GM12864 (cell line): ENCODE measurements around the gene MRI1.
"Not testable (repeated sequence)": the region's sequence is repeated elsewhere in the genome, so short reads cannot be mapped to it uniquely, and the experiment has no call there.

Source experiments
- DNase-seq: peaks from one replicate; pipeline ENCODE4 v3.0.0-alpha.2; 2011; ENCODE audit warnings: low read depth
- H3K4me3 ChIP-seq: 2 replicates; pipeline ENCODE4 v1.5.1; 2011; ENCODE audit warnings: mild to moderate bottlenecking, low read depth, low read length, control low read depth
- TF ChIP-seq, protein P1 (sequence below): IDR thresholded peaks from 2 replicates; pipeline ENCODE4 v1.5.1; 2011; ENCODE audit warnings: low read depth, mild to moderate bottlenecking, moderate library complexity, low read length, control low read depth, inconsistent platforms; ENCODE audit errors: missing control alignments

Gene MRI1

DNA sequence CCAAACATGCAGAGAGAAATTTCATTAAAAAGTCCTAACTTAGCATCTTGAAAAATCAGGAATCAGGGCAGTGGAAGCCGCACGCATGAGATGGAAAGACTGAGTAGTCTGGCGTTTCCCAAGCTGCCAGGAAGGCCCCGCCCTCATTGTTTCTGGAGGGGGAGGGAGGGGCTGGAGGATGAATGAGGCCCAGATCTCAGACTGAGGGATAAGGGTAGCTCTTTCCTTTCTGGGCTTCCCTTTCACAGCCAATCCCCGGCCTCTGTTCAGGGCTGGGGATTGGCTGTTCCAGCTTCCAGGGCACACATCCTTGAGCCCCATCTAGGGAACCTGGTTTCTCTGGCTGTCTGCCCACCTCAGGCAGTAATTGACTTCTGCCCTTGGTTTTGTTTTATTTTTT, 17.2 kb downstream of the MRI1 start:
- H3K4me3 ChIP-seq = no peak overlapping the region
- no peak for DNase-seq
- TF ChIP-seq, protein P1, sequence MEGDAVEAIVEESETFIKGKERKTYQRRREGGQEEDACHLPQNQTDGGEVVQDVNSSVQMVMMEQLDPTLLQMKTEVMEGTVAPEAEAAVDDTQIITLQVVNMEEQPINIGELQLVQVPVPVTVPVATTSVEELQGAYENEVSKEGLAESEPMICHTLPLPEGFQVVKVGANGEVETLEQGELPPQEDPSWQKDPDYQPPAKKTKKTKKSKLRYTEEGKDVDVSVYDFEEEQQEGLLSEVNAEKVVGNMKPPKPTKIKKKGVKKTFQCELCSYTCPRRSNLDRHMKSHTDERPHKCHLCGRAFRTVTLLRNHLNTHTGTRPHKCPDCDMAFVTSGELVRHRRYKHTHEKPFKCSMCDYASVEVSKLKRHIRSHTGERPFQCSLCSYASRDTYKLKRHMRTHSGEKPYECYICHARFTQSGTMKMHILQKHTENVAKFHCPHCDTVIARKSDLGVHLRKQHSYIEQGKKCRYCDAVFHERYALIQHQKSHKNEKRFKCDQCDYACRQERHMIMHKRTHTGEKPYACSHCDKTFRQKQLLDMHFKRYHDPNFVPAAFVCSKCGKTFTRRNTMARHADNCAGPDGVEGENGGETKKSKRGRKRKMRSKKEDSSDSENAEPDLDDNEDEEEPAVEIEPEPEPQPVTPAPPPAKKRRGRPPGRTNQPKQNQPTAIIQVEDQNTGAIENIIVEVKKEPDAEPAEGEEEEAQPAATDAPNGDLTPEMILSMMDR = no peak

DNA sequence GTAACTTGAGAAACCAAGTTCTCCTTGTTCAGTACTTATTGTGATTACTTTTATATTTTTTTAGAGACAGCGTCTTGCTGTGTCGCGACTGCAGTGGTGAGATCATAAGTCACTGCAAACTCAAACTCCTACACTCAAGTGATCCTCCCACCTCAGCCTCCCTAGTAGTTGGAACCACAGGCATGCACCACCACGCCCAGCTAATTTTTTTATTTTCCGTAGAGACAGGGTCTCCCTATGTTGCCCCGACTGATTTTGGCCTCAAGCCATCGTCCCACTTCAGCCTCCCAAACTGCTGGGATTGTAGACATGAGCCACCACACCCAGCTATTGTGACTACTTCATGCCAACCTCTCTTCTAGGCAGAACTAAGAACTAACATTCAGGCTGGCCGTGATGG, 18.2 kb downstream of the MRI1 start:
- no peak overlapping the region for H3K4me3 ChIP-seq
- no peak for DNase-seq
- TF ChIP-seq, protein P1 = no peak

DNA sequence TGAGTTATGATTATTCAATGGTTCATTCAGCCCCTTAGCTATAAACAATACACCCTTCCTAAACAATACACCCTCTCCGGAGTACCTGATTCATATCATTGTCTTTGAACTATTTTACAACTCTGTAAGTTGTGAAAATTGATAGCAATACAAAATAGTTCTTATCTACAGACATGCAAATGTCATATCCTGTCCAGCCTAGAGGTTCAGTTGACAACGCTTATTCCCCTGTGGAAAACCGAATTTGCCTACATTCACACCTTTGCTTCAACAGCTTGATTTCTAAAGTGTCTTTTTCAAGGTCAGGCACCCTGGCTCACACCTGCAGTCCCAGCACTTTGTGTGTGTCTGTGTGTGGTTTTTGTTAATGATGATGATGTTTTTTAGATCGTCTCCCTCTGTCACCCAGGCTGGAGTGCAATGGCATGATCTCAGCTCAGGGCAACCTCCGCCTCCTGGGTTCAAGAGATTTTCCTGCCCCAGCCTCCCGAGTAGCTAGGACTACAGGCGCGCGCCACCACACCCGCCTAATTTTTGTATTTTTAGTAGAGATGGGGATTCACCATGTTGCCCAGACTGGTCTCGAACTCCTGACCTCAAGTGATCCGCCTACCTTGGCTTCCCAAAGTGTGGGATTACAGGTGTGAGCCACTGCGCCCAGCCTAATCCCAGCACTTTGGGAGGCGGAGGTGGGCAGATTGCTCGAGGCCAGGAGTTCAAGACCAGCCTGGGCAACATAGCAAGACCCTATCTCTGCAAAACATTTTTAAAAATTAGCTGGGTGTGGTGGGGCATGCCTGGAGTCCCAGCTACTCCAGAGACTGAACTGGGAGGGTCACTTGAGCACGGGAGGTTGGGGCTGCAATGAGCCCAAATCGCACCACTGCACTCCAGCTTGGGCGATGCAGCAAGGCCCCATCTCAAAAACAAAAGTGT, 19.5 kb downstream of the MRI1 start:
- TF ChIP-seq, protein P1 = no peak
- DNase-seq = no peak
- H3K4me3 ChIP-seq = no peak overlapping the region

DNA sequence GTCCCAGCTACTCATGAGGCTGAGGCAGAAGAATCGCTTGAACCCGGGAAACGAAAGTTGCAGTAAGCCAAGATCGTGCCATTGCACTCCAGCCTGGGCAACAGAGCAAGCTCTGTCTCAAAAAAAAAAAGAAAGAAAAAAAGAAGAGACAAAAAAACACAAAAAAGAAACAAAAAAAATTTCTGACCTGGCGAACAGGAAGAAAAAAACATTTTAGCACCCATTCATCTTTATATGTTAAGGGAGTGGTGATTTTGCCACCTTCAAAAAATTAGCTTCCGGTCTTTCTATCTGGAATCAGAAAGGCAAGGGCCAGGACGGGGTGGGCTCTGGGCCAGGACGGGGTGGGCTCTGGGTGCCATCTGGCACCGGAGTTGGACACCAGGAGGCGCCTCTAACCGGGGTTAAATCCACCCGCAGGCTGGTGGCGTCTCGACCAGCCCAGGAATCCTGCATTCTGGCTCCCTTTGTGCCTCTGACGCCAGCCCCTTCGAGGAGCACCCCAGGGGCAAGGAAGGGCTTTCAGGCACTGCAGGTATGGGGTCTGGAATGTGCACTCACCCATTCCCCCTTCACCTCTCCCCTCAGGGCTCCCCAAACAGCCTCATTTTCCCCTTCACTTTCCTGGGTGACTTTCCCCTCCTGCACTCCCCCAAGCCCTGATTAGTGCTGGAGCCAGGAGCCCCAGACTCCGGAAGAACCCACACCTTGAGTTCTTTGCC, 20.6 kb downstream of the MRI1 start:
- TF ChIP-seq, protein P1 = peak; percentile 69
- no peak for DNase-seq
- no peak overlapping the region for H3K4me3 ChIP-seq

DNA sequence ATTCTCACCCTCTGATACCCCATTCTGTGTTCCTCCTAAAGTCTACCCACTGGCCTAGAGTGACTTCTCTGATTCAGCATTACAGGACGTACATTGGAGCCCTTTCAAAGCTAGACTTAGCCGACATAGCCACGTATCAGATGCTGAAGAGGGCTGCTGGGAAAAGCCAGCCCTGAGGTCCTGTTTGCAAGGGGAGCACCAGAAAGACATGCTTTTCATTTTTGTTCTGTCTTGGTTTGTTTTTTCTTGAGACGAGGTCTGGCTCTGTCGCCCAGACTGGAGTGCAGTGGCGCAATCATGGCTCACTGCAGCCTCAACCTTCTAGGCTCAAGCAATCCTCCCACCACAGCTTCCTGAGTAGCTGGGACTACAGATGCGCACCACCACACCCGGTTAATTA, 24.7 kb downstream of the MRI1 start:
- TF ChIP-seq, protein P1 = no peak
- DNase-seq = no peak
- H3K4me3 ChIP-seq = no peak overlapping the region

DNA sequence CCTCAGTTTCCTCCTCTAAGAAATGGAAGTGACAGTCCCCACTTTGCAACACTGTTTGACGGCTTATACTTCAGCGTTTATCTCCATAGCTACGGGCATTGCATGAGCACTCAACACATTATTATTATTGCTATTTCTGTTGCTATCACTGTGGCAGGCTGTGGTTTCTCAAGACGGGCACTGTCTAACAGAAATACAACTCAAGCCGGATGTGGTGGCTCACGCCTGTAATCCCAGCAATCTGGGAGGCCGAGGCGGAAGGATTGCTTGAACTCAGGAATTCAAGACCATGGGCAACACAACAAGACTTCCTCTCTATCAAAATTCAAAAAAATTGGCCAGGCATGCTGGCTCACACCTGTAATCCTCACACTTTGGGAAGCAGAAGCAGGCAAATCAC, 26.0 kb downstream of the MRI1 start:
- TF ChIP-seq, protein P1 = no peak
- no peak overlapping the region for H3K4me3 ChIP-seq
- DNase-seq = no peak

DNA sequence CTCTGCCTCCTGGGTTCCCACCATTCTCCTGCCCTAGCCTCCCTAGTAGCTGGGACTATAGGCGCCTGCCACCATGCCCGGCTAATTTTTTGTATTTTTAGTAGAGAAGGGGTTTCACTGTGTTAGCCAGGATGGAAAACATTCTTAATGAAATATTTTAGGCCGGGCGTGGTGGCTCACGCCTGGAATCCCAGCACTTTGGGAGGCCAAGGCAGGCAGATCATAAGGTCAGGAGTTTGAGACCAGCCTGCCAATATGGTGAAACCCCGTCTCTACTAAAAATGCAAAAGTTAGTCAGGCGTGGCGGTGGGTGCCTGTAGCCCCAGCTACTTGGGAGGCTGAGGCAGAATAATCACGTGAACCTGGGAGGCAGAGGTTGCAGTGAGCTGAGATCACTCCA, 29.0 kb downstream of the MRI1 start:
- DNase-seq, H3K4me3 ChIP-seq: not testable (repeated sequence)
